Left ventricle myocardium inferior (tissue), 1 donor: ENCODE data around the gene CPLX4. TPM values are rescaled to one million over a fixed set of nuclear protein-coding genes. Genes with fewer than 3 reads are reported as not detected.
"Not testable (repeated sequence)": the region's sequence is repeated elsewhere in the genome, so short reads cannot be mapped to it uniquely, and the experiment has no call there.

Source experiments
- DNase-seq: peaks from one replicate; pipeline ENCODE4 v3.0.0-alpha.2; 2020
- H3K27ac ChIP-seq: fragments of 200-600 bp; replicated peaks from 2 replicates; pipeline ENCODE4 v1.8.0; 2021
- H3K27me3 ChIP-seq: fragments of 200-600 bp; 2 replicates; pipeline ENCODE4 v1.8.0; 2021; ENCODE audit warnings: low read depth
- H3K36me3 ChIP-seq: fragments of 200-600 bp; 2 replicates; pipeline ENCODE4 v1.8.0; 2021
- H3K4me1 ChIP-seq: fragments of 200-600 bp; 2 replicates; pipeline ENCODE4 v1.8.0; 2021
- H3K4me3 ChIP-seq: fragments of 200-600 bp; 2 replicates; pipeline ENCODE4 v1.8.0; 2021; ENCODE audit warnings: mild to moderate bottlenecking, moderate library complexity
- H3K9me3 ChIP-seq: fragments of 200-600 bp; replicated peaks from 2 replicates; pipeline ENCODE4 v1.8.0; 2021
- CTCF ChIP-seq: fragments of 200-600 bp; IDR thresholded peaks from 2 replicates; pipeline ENCODE4 v1.8.0; 2021; ENCODE audit warnings: antibody characterized with exemption, mild to moderate bottlenecking, borderline replicate concordance
- intact Hi-C: fragments of 100-400 bp; cut with micrococcal nuclease; formaldehyde crosslinking; loops from one replicate; pipeline ENCODE4 v1.11.0; 2022
- total RNA-seq: library from RNA; stranded (reverse); fragmentation: NEBNext Ultra II Directional; extraction: Animal tissue kit (Norgen Biotek cat#: 25700); gene quantifications from one replicate; pipeline ENCODE4 v1.2.1, GENCODE V29; 2021
- donor health status: DM: no; HTN: yes; CAD: no; lungs with severe emphysema.

CPLX4 gene
- total RNA-seq, 1 donor from 2014 or later = not detected

GRCh38 chr18:59264651-59265245 lies 53.7 kb downstream of the CPLX4 start:
- Histone ChIP-seq H3K4me3 (peak overlapping the region; percentile 50), H3K4me1 (peaks cover 28% of the 10 kb centered on the region), H3K27ac (no peak overlapping the region), H3K36me3 (no peaks in the 10 kb centered on the region), H3K27me3 (peaks cover 3% of the 10 kb centered on the region), H3K9me3 (no peaks in the 10 kb centered on the region)
- intact Hi-C loops = no loop called here
- no peak for DNase-seq
- TF ChIP-seq CTCF = no peak

- Histone ChIP-seq H3K36me3 (no peaks in the 10 kb centered on the region), H3K4me3 (no peak overlapping the region), H3K9me3 (no peaks in the 10 kb centered on the region), H3K27me3 (peaks cover 3% of the 10 kb centered on the region), H3K27ac (no peak overlapping the region), H3K4me1 (peaks cover 28% of the 10 kb centered on the region)
- DNase-seq = no peak
- intact Hi-C loops = no loop called here
- no peak for TF ChIP-seq CTCF
These were observed 54.3 kb downstream of the CPLX4 start for GRCh38 chr18:59264121-59264571.

GRCh38 chr18:59263661-59264060 lies 54.8 kb downstream of the CPLX4 start:
- intact Hi-C loops = no loop called here
- H3K27me3 ChIP-seq = peaks cover 3% of the 10 kb centered on the region

GRCh38 chr18:59262243-59262642 lies 56.2 kb downstream of the CPLX4 start:
- H3K4me1 ChIP-seq, DNase-seq, H3K27ac ChIP-seq, H3K4me3 ChIP-seq, H3K36me3 ChIP-seq, H3K27me3 ChIP-seq, H3K9me3 ChIP-seq, intact Hi-C loops: not testable (repeated sequence)

More at GRCh38 chr18:59263661-59264060, 54.8 kb downstream of the CPLX4 start:
- H3K27ac ChIP-seq = no peak overlapping the region
- no peak overlapping the region for H3K4me3 ChIP-seq
- no peaks in the 10 kb centered on the region for H3K36me3 ChIP-seq
- H3K4me1 ChIP-seq = peaks cover 24% of the 10 kb centered on the region
- no peak for TF ChIP-seq CTCF
- no peaks in the 10 kb centered on the region for H3K9me3 ChIP-seq
- no peak for DNase-seq

GRCh38 chr18:59261842-59262241 lies 56.6 kb downstream of the CPLX4 start:
- H3K9me3 ChIP-seq, DNase-seq, H3K27me3 ChIP-seq, H3K4me3 ChIP-seq, H3K4me1 ChIP-seq, intact Hi-C loops, H3K36me3 ChIP-seq, H3K27ac ChIP-seq: not testable (repeated sequence)

- intact Hi-C loops, DNase-seq, H3K4me3 ChIP-seq, H3K27ac ChIP-seq, H3K4me1 ChIP-seq, H3K36me3 ChIP-seq: not testable (repeated sequence)
- peaks cover 45% of the 10 kb centered on the region for H3K27me3 ChIP-seq
- H3K9me3 ChIP-seq = peaks cover 11% of the 10 kb centered on the region
These were observed 63.0 kb downstream of the CPLX4 start for GRCh38 chr18:59255491-59255890.

GRCh38 chr18:59249199-59249774 lies 69.2 kb downstream of the CPLX4 start:
- DNase-seq = no peak
- peak; percentile 76 for TF ChIP-seq CTCF

More at GRCh38 chr18:59249199-59249774, 69.2 kb downstream of the CPLX4 start:
- Histone ChIP-seq H3K9me3 (no peaks in the 10 kb centered on the region), H3K27me3 (peaks cover 77% of the 10 kb centered on the region), H3K36me3 (no peaks in the 10 kb centered on the region), H3K27ac (no peak overlapping the region), H3K4me3 (no peak overlapping the region), H3K4me1 (no peaks in the 10 kb centered on the region)
- intact Hi-C loops = loop anchor here (5.0 kb wide), 1 partner anchor 153 kb away; no protein-coding TSS in a partner anchor
